NCI-H146 treated with DMSO at 0.1 percent for 48 hours (cell line): Measurements from ENCODE around the gene DAAM2.

ENCODE experiments used
- DNase-seq: peaks from one replicate; lab custom pipeline; 2025; ENCODE audit not compliant: unreplicated experiment; lab: John Stamatoyannopoulos, UW

Gene DAAM2

GRCh38 chr6:39947611-39948068 is 155.5 kb downstream of the DAAM2 start:
- DNase-seq = no peak

- no peak for DNase-seq
These were observed 156.1 kb downstream of the DAAM2 start for GRCh38 chr6:39948199-39948791.

GRCh38 chr6:39950125-39950720 is 158.0 kb downstream of the DAAM2 start:
- DNase-seq = no peak

GRCh38 chr6:39951191-39951590 is 159.0 kb downstream of the DAAM2 start:
- no peak for DNase-seq

- no peak for DNase-seq
These were observed 159.5 kb downstream of the DAAM2 start for GRCh38 chr6:39951716-39952115.

GRCh38 chr6:39952167-39952566 is 160.0 kb downstream of the DAAM2 start:
- no peak for DNase-seq

GRCh38 chr6:39953076-39953618 is 161.0 kb downstream of the DAAM2 start:
- DNase-seq = no peak
